Caco-2 (cell line): ENCODE results near the gene RPL15. TPM values are rescaled to one million over a fixed set of nuclear protein-coding genes. Genes with fewer than 3 reads are reported as not detected.

ENCODE experiments used
- BruUV-seq: library from RNA; stranded (reverse); fragments of 400-500 nt; replicated peaks from 2 replicates; lab custom pipeline; 2021; lab: Mats Ljungman, UMichigan
- CTCF ChIA-PET: fragments of 300-600 bp; sonication (Branson Sonifier 250); formaldehyde crosslinking; loops from one replicate; lab custom pipeline; 2022; ENCODE audit warnings: antibody characterized with exemption; lab: Charles Lee
- POLR2A ChIA-PET: fragments of 300-600 bp; sonication (Branson Sonifier 250); formaldehyde crosslinking; loops from one replicate; lab custom pipeline; 2022; ENCODE audit warnings: antibody characterized with exemption; lab: Charles Lee
- DNase-seq, 2 experiments: peaks; one replicate each; pipeline versions ENCODE4 v3.0.0 to v3.0.0-alpha.2; 2020 to 2022
- H3K27me3 ChIP-seq: replicated peaks from 2 replicates; pipeline ENCODE4 v1.6.0; 2011; ENCODE audit warnings: low read length; ENCODE audit not compliant: control insufficient read depth, insufficient read depth
- H3K36me3 ChIP-seq: 2 replicates; pipeline ENCODE4 v1.5.1; 2011; ENCODE audit warnings: low read length; ENCODE audit not compliant: control insufficient read depth, insufficient read depth
- H3K4me1 ChIP-seq: fragments of 250-450 bp; sonication (Bioruptor Pico); 2 replicates; pipeline ENCODE4 v1.5.1; 2020; ENCODE audit warnings: mild to moderate bottlenecking
- H3K4me3 ChIP-seq: 2 replicates; pipeline ENCODE4 v1.5.1; 2011; ENCODE audit warnings: low read depth, mild to moderate bottlenecking, control low read depth, low read length
- H3K9me3 ChIP-seq: fragments of 250-450 bp; sonication (Bioruptor Pico); 2 replicates; pipeline ENCODE4 v1.5.1; 2020; ENCODE audit warnings: mild to moderate bottlenecking, moderate library complexity
- H3K27ac Mint-ChIP-seq: one replicate; pipeline ENCODE4 v1.8.0; 2022; ENCODE audit warnings: mixed read lengths; ENCODE audit not compliant: unreplicated experiment
- H3K27me3 Mint-ChIP-seq: one replicate; pipeline ENCODE4 v1.8.0; 2022; ENCODE audit warnings: mixed read lengths; ENCODE audit not compliant: insufficient read depth, unreplicated experiment
- H3K36me3 Mint-ChIP-seq: one replicate; pipeline ENCODE4 v1.8.0; 2022; ENCODE audit warnings: mild to moderate bottlenecking, mixed read lengths; ENCODE audit not compliant: insufficient read depth, unreplicated experiment
- H3K4me1 Mint-ChIP-seq: one replicate; pipeline ENCODE4 v1.8.0; 2022; ENCODE audit warnings: low read depth, mixed read lengths; ENCODE audit not compliant: unreplicated experiment
- H3K4me3 Mint-ChIP-seq: one replicate; pipeline ENCODE4 v1.8.0; 2022; ENCODE audit warnings: mild to moderate bottlenecking, moderate library complexity, mixed read lengths; ENCODE audit not compliant: unreplicated experiment
- H3K9me3 Mint-ChIP-seq: one replicate; pipeline ENCODE4 v1.8.0; 2022; ENCODE audit warnings: mixed read lengths; ENCODE audit not compliant: unreplicated experiment
- intact Hi-C: fragments of 100-400 bp; cut with micrococcal nuclease; formaldehyde crosslinking; loops from one replicate; pipeline ENCODE4 v1.10.0; 2022; ENCODE audit not compliant: unreplicated experiment
- total RNA-seq: library from RNA; stranded (reverse); gene quantifications from 2 replicates; pipeline ENCODE4 v1.2.3, GENCODE V29; 2022
- TF ChIP-seq, protein P1 (sequence below), 2 experiments: fragments of 200-600 bp in 1 of 2; IDR thresholded peaks; 1 replicate in 1 of 2; 2 replicates in 1 of 2; pipeline versions ENCODE4 v1.5.1 to v1.8.0; 2011 to 2022; ENCODE audit warnings: antibody characterized with exemption in 1 of 2, control low read depth in 1 of 2, inconsistent platforms in 1 of 2, low read depth in 1 of 2, low read length in 1 of 2, mild to moderate bottlenecking in 1 of 2, moderate library complexity in 1 of 2; ENCODE audit not compliant: insufficient read depth in 1 of 2, severe bottlenecking in 1 of 2, unreplicated experiment in 1 of 2

RPL15 gene
- total RNA-seq, 1 experiment from 2014 or later: 1,698 TPM

DNA sequence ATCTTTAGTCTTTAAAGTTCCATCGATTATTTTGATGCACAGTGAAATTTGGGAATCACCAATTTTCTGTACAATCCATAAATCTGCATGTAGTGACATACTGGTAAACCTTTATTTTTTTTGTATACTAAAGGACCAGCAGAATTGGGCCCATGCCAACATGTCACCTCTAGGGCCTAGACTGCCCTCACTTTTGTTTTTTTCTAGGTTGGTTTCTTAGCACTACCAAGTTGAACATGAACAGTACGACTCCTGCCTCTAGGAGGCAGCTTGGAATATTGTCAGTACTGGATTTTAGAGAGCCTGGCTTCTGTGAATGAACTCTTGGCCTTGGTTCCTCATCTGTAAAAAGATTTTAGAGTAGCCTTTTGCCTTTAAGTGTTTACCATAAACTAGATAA is 32.5 kb upstream of the RPL15 start:
- Mint-ChIP-seq H3K4me1 (no peaks in the 10 kb centered on the region), H3K27me3 (no peaks in the 10 kb centered on the region), H3K27ac (no peak overlapping the region), H3K36me3 (peaks cover 12% of the 10 kb centered on the region), H3K4me3 (no peak overlapping the region), H3K9me3 (no peaks in the 10 kb centered on the region)
- no peaks in the 10 kb centered on the region for H3K9me3 ChIP-seq
- H3K4me1 ChIP-seq: no peaks in the 10 kb centered on the region
- CTCF ChIA-PET: interaction anchor here (0.6 kb wide), 1 partner anchor 36 kb away, joined by 3 read pairs; no protein-coding TSS in a partner anchor
- no peak for DNase-seq
- no peak overlapping the region for H3K4me3 ChIP-seq
- TF ChIP-seq, protein P1, sequence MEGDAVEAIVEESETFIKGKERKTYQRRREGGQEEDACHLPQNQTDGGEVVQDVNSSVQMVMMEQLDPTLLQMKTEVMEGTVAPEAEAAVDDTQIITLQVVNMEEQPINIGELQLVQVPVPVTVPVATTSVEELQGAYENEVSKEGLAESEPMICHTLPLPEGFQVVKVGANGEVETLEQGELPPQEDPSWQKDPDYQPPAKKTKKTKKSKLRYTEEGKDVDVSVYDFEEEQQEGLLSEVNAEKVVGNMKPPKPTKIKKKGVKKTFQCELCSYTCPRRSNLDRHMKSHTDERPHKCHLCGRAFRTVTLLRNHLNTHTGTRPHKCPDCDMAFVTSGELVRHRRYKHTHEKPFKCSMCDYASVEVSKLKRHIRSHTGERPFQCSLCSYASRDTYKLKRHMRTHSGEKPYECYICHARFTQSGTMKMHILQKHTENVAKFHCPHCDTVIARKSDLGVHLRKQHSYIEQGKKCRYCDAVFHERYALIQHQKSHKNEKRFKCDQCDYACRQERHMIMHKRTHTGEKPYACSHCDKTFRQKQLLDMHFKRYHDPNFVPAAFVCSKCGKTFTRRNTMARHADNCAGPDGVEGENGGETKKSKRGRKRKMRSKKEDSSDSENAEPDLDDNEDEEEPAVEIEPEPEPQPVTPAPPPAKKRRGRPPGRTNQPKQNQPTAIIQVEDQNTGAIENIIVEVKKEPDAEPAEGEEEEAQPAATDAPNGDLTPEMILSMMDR (IDR thresholded peaks at IDR 0.05; ENCODE audit: insufficient read depth in 1 of 2, low read depth in 1 of 2, low read length in 1 of 2, severe bottlenecking in 1 of 2, unreplicated experiment in 1 of 2): no peak
- intact Hi-C loops: loop anchor here (10.0 kb wide), 1 partner anchor 350 kb away; no protein-coding TSS in a partner anchor
- POLR2A ChIA-PET: interaction anchor here (0.8 kb wide), 1 partner anchor 33 kb away, joined by 3 read pairs; the partner anchor contains the start of genes NKIRAS1 and RPL15
- no peaks in the 10 kb centered on the region for H3K27me3 ChIP-seq
- H3K36me3 ChIP-seq: no peaks in the 10 kb centered on the region; the same call in 1 of the 2 replicates
- BruUV-seq: no TSS peak

DNA sequence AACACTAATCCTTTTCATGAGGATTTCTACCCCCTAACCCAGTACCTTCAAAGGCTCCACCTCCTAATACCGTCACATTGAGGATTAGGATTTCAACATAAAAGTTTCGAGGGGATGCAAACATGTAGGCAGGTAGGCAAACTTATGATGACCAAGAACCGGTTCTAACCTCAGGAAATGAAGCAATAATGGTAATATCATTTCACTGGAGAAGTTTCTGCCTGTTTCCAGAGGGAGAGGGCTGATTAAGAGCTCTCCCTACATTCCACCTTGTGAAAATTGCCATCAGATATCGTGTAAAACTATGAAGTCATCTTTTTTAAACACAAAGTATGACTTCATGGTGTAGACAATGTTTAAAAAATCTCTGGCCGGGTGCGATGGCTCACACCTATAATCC is 31.7 kb upstream of the RPL15 start:
- ChIA-PET POLR2A (interaction anchor here (0.8 kb wide), 1 partner anchor 32 kb away, joined by 3 read pairs; the partner anchor contains the start of genes NKIRAS1 and RPL15), CTCF (interaction anchor here (0.6 kb wide), 1 partner anchor 37 kb away, joined by 3 read pairs; no protein-coding TSS in a partner anchor)
- Mint-ChIP-seq H3K27ac (no peak overlapping the region), H3K4me3 (no peak overlapping the region), H3K36me3 (peaks cover 14% of the 10 kb centered on the region), H3K4me1 (no peaks in the 10 kb centered on the region), H3K27me3 (no peaks in the 10 kb centered on the region), H3K9me3 (no peaks in the 10 kb centered on the region)
- Histone ChIP-seq H3K4me1 (no peaks in the 10 kb centered on the region), H3K4me3 (no peak overlapping the region), H3K9me3 (no peaks in the 10 kb centered on the region), H3K27me3 (no peaks in the 10 kb centered on the region), H3K36me3 (no peaks in the 10 kb centered on the region; the same call in 1 of the 2 replicates)
- TF ChIP-seq, protein P1 (IDR thresholded peaks at IDR 0.05; ENCODE audit: insufficient read depth in 1 of 2, low read depth in 1 of 2, low read length in 1 of 2, severe bottlenecking in 1 of 2, unreplicated experiment in 1 of 2): no peak
- BruUV-seq: no TSS peak
- intact Hi-C loops: loop anchor here (5.0 to 10.0 kb wide), 2 partner anchors 62 to 350 kb away; partner anchors contain the start of gene NR1D2
- DNase-seq: no peak

DNA sequence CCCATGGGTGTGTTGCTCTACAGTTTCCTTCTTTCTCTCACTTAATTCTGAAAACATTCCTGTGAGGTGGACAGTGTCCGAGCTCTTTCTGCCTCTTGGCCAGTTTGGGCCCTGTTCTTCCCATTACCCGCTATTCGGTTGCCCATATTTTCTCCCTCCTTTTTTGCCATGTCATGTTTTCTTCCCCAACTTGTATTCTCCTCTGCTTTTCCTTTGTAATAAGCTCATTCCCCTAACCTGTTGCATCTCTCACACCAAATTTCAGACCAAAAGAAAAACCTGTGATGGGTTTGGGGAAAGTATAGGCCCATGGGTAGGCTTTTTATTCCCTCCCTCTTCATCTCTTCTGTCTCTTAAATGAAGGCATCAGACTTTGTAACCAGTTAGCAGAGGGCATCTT is 30.6 kb upstream of the RPL15 start:
- Mint-ChIP-seq H3K27ac (no peak overlapping the region), H3K27me3 (no peaks in the 10 kb centered on the region), H3K36me3 (peaks cover 16% of the 10 kb centered on the region), H3K9me3 (no peaks in the 10 kb centered on the region), H3K4me3 (no peak overlapping the region), H3K4me1 (no peaks in the 10 kb centered on the region)
- no peaks in the 10 kb centered on the region for H3K9me3 ChIP-seq
- intact Hi-C loops: loop anchor here (5.0 to 10.0 kb wide), 2 partner anchors 61 to 348 kb away; partner anchors contain the start of gene NR1D2
- DNase-seq: no peak
- H3K36me3 ChIP-seq: no peaks in the 10 kb centered on the region; the same call in 1 of the 2 replicates
- no TSS peak for BruUV-seq
- ChIA-PET CTCF (no interaction called here), POLR2A (no interaction called here)
- TF ChIP-seq, protein P1 (IDR thresholded peaks at IDR 0.05; ENCODE audit: insufficient read depth in 1 of 2, low read depth in 1 of 2, low read length in 1 of 2, severe bottlenecking in 1 of 2, unreplicated experiment in 1 of 2): no peak
- no peaks in the 10 kb centered on the region for H3K27me3 ChIP-seq
- H3K4me3 ChIP-seq: no peak overlapping the region
- H3K4me1 ChIP-seq: no peaks in the 10 kb centered on the region
